Endothelial cell of umbilical vein (primary cell): Measurements from ENCODE around the gene DDX55. TPM values are rescaled to one million over a fixed set of nuclear protein-coding genes. Genes with fewer than 3 reads are reported as not detected.
"Not testable (repeated sequence)": the region's sequence is repeated elsewhere in the genome, so short reads cannot be mapped to it uniquely, and the experiment has no call there.

Source experiments
- BruUV-seq: library from RNA; stranded (reverse); fragments of 400-500 nt; replicated peaks from 2 replicates; lab custom pipeline; 2021; lab: Mats Ljungman, UMichigan
- CTCF ChIA-PET: fragments of 300-600, 350-600 bp; sonication (Branson Sonifier 250); formaldehyde crosslinking; loops from one replicate; lab custom pipeline; 2021; ENCODE audit warnings: antibody characterized with exemption, inconsistent platforms; lab: Charles Lee
- POLR2A ChIA-PET: fragments of 300-600, 350-600 bp; sonication (Branson Sonifier 250); formaldehyde crosslinking; loops from one replicate; lab custom pipeline; 2021; ENCODE audit warnings: antibody characterized with exemption, inconsistent platforms; lab: Charles Lee
- DNase-seq: peaks from one replicate; pipeline ENCODE4 v3.0.0-alpha.2; 2011; ENCODE audit warnings: low read depth, low spot score
- FAIRE-seq: peaks from 2 replicates; lab custom pipeline; 2011; peaks lifted over from hg19 to GRCh38; lab: Jason Lieb, UNC
- H2AFZ ChIP-seq: 2 replicates; pipeline ENCODE4 v1.6.0; 2012; ENCODE audit warnings: low read depth, low read length, control low read depth, inconsistent platforms
- H3K27ac ChIP-seq: 2 replicates; pipeline ENCODE4 v1.5.1; 2011; ENCODE audit warnings: low read depth, mild to moderate bottlenecking, control low read depth, low read length, moderate library complexity; ENCODE audit not compliant: insufficient read depth
- H3K27me3 ChIP-seq, 2 experiments: 2 replicates each; pipeline versions ENCODE4 v1.6.0 to v1.6.1; 2011; ENCODE audit warnings: low read length in 2 of 2, mixed read lengths in 1 of 2; ENCODE audit not compliant: control insufficient read depth in 2 of 2, insufficient read depth in 2 of 2
- H3K36me3 ChIP-seq, 2 experiments: 2 replicates in 1 of 2; 3 replicates in 1 of 2; pipeline ENCODE4 v1.5.1; 2011; ENCODE audit warnings: low read length in 2 of 2, mild to moderate bottlenecking in 1 of 2, moderate library complexity in 1 of 2; ENCODE audit not compliant: control insufficient read depth in 2 of 2, insufficient read depth in 2 of 2; ENCODE audit errors: extremely low read depth in 1 of 2
- H3K4me1 ChIP-seq: 3 replicates; pipeline ENCODE4 v1.5.1; 2011; ENCODE audit warnings: mild to moderate bottlenecking, low read length; ENCODE audit not compliant: control insufficient read depth, insufficient read depth; ENCODE audit errors: extremely low read depth
- H3K4me2 ChIP-seq: 2 replicates; pipeline ENCODE4 v1.6.1; 2011; ENCODE audit warnings: low read length, control low read depth, mixed read lengths; ENCODE audit not compliant: insufficient read depth
- H3K4me3 ChIP-seq, 3 experiments: fragments of 200-600 bp in 1 of 3; sonication (generic), shearing (Covaris generic) in 1 of 3; replicated peaks in 1 of 3; 2 replicates each; pipeline ENCODE4 v1.5.1; 2011 to 2016; ENCODE audit warnings: control low read depth in 3 of 3, low read length in 3 of 3, mild to moderate bottlenecking in 2 of 3, inconsistent platforms in 1 of 3, low read depth in 1 of 3, moderate library complexity in 1 of 3; ENCODE audit not compliant: insufficient read depth in 1 of 3
- H3K79me2 ChIP-seq: 2 replicates; pipeline ENCODE4 v1.6.0; 2012; ENCODE audit warnings: low read length, inconsistent platforms; ENCODE audit not compliant: control insufficient read depth, insufficient read depth
- H3K9ac ChIP-seq: replicated peaks from 2 replicates; pipeline ENCODE3; 2011; ENCODE audit warnings: low read length, control low read depth; ENCODE audit not compliant: insufficient read depth; ENCODE audit errors: extremely low read depth
- H3K9me1 ChIP-seq: replicated peaks from 3 replicates; pipeline ENCODE4 v1.6.0; 2011; ENCODE audit warnings: mild to moderate bottlenecking, low read length; ENCODE audit not compliant: control insufficient read depth, insufficient read depth; ENCODE audit errors: extremely low read depth
- H3K9me3 ChIP-seq: replicated peaks from 2 replicates; pipeline ENCODE4 v1.5.1; 2012; ENCODE audit warnings: low read length, inconsistent platforms; ENCODE audit not compliant: control insufficient read depth, insufficient read depth
- H4K20me1 ChIP-seq: replicated peaks from 2 replicates; pipeline ENCODE3; 2011; ENCODE audit warnings: mild to moderate bottlenecking, low read length; ENCODE audit not compliant: control insufficient read depth, insufficient read depth; ENCODE audit errors: extremely low read depth
- CTCF ChIP-seq, 2 donors: IDR thresholded peaks; 1 replicate in 1 of 2; 2 replicates in 1 of 2; pipeline ENCODE4 v1.5.1; 2011; ENCODE audit warnings: low read length in 2 of 2, mild to moderate bottlenecking in 2 of 2, moderate library complexity in 2 of 2, control low read depth in 1 of 2, inconsistent platforms in 1 of 2, low read depth in 1 of 2; ENCODE audit not compliant: insufficient read depth in 1 of 2; ENCODE audit errors: extremely low read depth in 1 of 2
- EZH2 ChIP-seq: IDR thresholded peaks from 2 replicates; pipeline ENCODE4 v1.6.1; 2012; ENCODE audit warnings: borderline replicate concordance, low read depth, mild to moderate bottlenecking, moderate library complexity, low read length, inconsistent platforms; ENCODE audit not compliant: severe bottlenecking
- GATA2 ChIP-seq: IDR thresholded peaks from 2 replicates; pipeline ENCODE4 v1.7.0; 2011; ENCODE audit warnings: low read depth, mild to moderate bottlenecking, moderate library complexity, mixed read lengths, low read length; ENCODE audit not compliant: insufficient read length, insufficient read depth
- JUN ChIP-seq: IDR thresholded peaks from 2 replicates; pipeline ENCODE4 v1.6.1; 2011; ENCODE audit warnings: borderline replicate concordance, low read depth; ENCODE audit not compliant: insufficient read length, insufficient read depth
- MAX ChIP-seq: IDR thresholded peaks from 2 replicates; pipeline ENCODE4 v1.6.1; 2011; ENCODE audit not compliant: insufficient read depth, insufficient read length
- POLR2AphosphoS5 ChIP-seq: IDR thresholded peaks from 2 replicates; pipeline ENCODE4 v1.6.1; 2012; ENCODE audit warnings: low read depth, mild to moderate bottlenecking, control low read depth, low read length, moderate library complexity; ENCODE audit not compliant: insufficient read depth
- dilution Hi-C: fragments of 300-500 bp; cut with MboI; formaldehyde crosslinking; loops from one replicate; pipeline ENCODE4 v1.15.0; 2019; ENCODE audit warnings: low sequenced_read_pairs; ENCODE audit not compliant: extremely low pct_ligation_motif_present
- intact Hi-C: fragments of 100-400 bp; cut with micrococcal nuclease; formaldehyde crosslinking; loops from one replicate; pipeline ENCODE4 v1.10.0; 2022
- polyA plus RNA-seq, 4 experiments: library from polyadenylated mRNA; depleted of rRNA in 3 of 4; stranded (reverse) in 3 of 4; unstranded in 1 of 4; fragments of >200 nt; gene quantifications; 2 replicates each; pipeline versions ENCODE4 v1.2.1 to v1.2.3, GENCODE V29; 2011 to 2012; ENCODE audit warnings: missing spikeins in 1 of 4
- total RNA-seq: library from RNA; stranded (reverse); gene quantifications from 2 replicates; pipeline ENCODE4 v1.2.3, GENCODE V29; 2021

DDX55 gene
- total and polyA plus RNA-seq, 2 donors (not counting 3 experiments of a cell fraction or from before 2014, with no cell fraction given) = 17.8 to 25.9 TPM

DNA sequence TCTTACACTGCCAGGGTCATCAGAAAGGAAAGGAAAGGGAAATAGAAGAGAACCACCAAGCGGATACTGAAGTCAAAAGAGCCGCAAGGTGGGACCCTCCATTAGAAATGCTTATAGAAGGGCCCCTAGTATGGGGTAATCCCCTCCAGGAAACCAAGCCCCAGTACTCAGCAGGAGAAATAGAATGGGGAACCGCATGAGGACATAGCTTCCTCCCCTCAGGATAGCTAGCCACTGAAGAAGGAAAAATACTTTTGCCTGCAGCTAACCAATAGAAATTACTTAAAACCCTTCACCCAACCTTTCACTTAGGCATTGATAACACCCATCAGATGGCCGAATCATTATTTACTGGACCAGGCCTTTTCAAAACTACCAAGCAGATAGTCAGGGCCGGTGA is 47.1 kb upstream of the DDX55 start:
- H3K27ac ChIP-seq, FAIRE-seq, H3K27me3 ChIP-seq, H3K36me3 ChIP-seq, intact Hi-C loops, H3K4me1 ChIP-seq, BruUV-seq, POLR2A ChIA-PET, H4K20me1 ChIP-seq, H3K9me3 ChIP-seq, H2AFZ ChIP-seq, dilution Hi-C loops, H3K9ac ChIP-seq, DNase-seq, H3K9me1 ChIP-seq, H3K4me2 ChIP-seq, H3K79me2 ChIP-seq, H3K4me3 ChIP-seq: not testable (repeated sequence)
- CTCF ChIA-PET = interaction anchor here (1.5 kb wide), 1 partner anchor 16 kb away, joined by 4 read pairs; no protein-coding TSS in a partner anchor

DNA sequence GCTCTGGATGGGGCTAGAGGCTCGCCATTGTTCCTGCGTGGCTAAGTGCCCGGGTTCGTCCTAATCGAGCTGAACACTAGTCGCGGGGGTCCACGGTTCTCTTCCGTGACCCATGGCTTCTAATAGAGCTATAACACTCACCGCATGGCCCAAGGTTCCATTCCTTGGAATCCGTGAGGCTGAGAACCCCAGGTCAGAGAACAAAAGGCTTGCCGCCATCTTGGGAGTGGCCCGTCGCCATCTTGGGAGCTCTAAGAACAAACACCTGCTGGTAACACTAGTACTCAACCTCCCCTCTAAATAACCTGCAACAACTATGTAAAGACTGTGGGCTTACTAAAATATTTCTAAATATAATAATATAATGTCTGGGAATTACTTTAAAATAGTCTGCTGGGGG is 43.4 kb upstream of the DDX55 start:
- H3K4me1 ChIP-seq, H3K4me3 ChIP-seq, BruUV-seq, H3K27me3 ChIP-seq, H3K36me3 ChIP-seq, H3K9ac ChIP-seq, H4K20me1 ChIP-seq, H2AFZ ChIP-seq, H3K79me2 ChIP-seq, CTCF ChIA-PET, H3K4me2 ChIP-seq, FAIRE-seq, H3K27ac ChIP-seq, H3K9me3 ChIP-seq, intact Hi-C loops, DNase-seq, H3K9me1 ChIP-seq, dilution Hi-C loops, POLR2A ChIA-PET: not testable (repeated sequence)

DNA sequence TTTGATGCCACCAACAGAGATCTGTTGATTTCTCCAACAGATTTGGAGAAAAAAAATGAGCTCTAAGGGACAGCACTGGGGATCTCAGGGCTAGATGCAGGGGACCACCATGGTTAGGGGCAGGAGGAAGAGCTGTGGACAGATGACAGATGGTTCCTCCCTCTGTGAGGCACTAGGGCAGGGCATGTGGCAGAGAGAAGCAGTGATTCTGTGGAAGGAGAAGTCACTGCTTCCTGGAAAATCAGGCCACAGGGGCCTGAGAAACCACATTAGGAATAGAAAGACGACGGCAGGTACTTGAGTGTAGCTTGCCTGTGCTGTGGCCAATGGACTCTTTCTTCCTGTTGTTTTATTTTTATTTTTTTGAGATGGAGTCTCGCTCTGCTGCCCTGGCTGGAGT is 42.4 kb upstream of the DDX55 start:
- intact Hi-C loops (no loop called here), dilution Hi-C loops (no loop called here)
- Histone ChIP-seq H2AFZ (no peak overlapping the region), H3K9me1 (no peaks in the 10 kb centered on the region), H3K4me2 (no peak overlapping the region), H3K4me3 (no peak overlapping the region), H4K20me1 (no peaks in the 10 kb centered on the region), H3K79me2 (no peaks in the 10 kb centered on the region), H3K36me3 (no peaks in the 10 kb centered on the region), H3K27me3 (no peaks in the 10 kb centered on the region), H3K9me3 (no peaks in the 10 kb centered on the region), H3K9ac (no peak overlapping the region), H3K27ac (no peak overlapping the region), H3K4me1 (no peaks in the 10 kb centered on the region)
- POLR2A ChIA-PET = no interaction called here
- CTCF ChIA-PET = interaction anchor here (0.6 to 1.3 kb wide), 5 partner anchors 22 to 494 kb away, joined by 3 to 4 read pairs (median 3); no protein-coding TSS in a partner anchor
- no TSS peak for BruUV-seq
- FAIRE-seq = no peak
- no peak for DNase-seq
- TF ChIP-seq EZH2 (no peak), MAX (no peak), CTCF (IDR thresholded peaks at IDR 0.05; ENCODE audit: extremely low read depth in 1 of 2, insufficient read depth in 1 of 2, low read depth in 1 of 2, low read length in 2 of 2) (no peak), JUN (no peak), POLR2AphosphoS5 (no peak), GATA2 (no peak)
